ENCODE results near the gene RNF130.

The RNF130 gene

GRCh38 chr5:179912951-179913350 is 158.6 kb downstream of the RNF130 start:
- no peak for FAIRE-seq

- no peak for FAIRE-seq
Observed at GRCh38 chr5:179912386-179912785, 159.2 kb downstream of the RNF130 start.

- FAIRE-seq: no peak
Observed at GRCh38 chr5:179909224-179909623, 162.3 kb downstream of the RNF130 start.

- no peak for FAIRE-seq
Observed at GRCh38 chr5:179908528-179908927, 163.0 kb downstream of the RNF130 start.

- FAIRE-seq: no peak
Observed at GRCh38 chr5:179907556-179908324, 163.8 kb downstream of the RNF130 start, which contains the start of gene TBC1D9B. TBC1D9B (minus strand) TSS chr5:179907897; CDS start chr5:179907821, 76 bp downstream.

- FAIRE-seq: no peak
Observed at GRCh38 chr5:179906795-179907555, 164.6 kb downstream of the RNF130 start.

- FAIRE-seq: no peak
Observed at GRCh38 chr5:179906294-179906794, 165.2 kb downstream of the RNF130 start.

GRCh38 chr5:179905161-179905560 is 166.4 kb downstream of the RNF130 start:
- FAIRE-seq: no peak
